ENCODE data around the gene FURIN. TPM values are rescaled to one million over a fixed set of nuclear protein-coding genes. Genes with fewer than 3 reads are reported as not detected.

FURIN gene
- total and polyA plus RNA-seq, 9 of the 15 experiments (the other 6 are each of a cell fraction or from before 2014, with no cell fraction given), result 0.92 to 99.9 (median 34.8) TPM

- ChIA-PET CTCF (ENCODE audit: low intra/inter-chr PET ratio) (no interaction called here), POLR2A (interaction anchor here (1.0 kb wide), 1 partner anchor 39 kb away, joined by 3 read pairs; no protein-coding TSS in a partner anchor)
- no peak for DNase-seq (ENCODE audit: extremely low read depth in 1 of 4, low spot score in 3 of 4)
- H3K27me3 ChIP-seq (ENCODE audit: control insufficient read depth in 2 of 2, insufficient read depth in 2 of 2, low read length in 2 of 2), result no peaks in the 10 kb centered on the region
- intact Hi-C loops (cut with micrococcal nuclease), result no loop called here
- no peaks in the 10 kb centered on the region for H3K9me1 ChIP-seq (ENCODE audit: control insufficient read depth, insufficient read depth, low read length)
- no peak for FAIRE-seq
- no peak overlapping the region for H3K4me3 ChIP-seq
- ATAC-seq, result no peak
- in situ Hi-C loops (cut with MboI), result no loop called here
- H3K9me3 ChIP-seq (replicated peaks; ENCODE audit: control insufficient read depth, insufficient read depth, low read depth, low read length), result no peaks in the 10 kb centered on the region
- H3K36me3 ChIP-seq (ENCODE audit: control insufficient read depth, insufficient read depth, low read length), result peaks cover 85% of the 10 kb centered on the region
- peaks cover 19 to 59% of the 10 kb centered on the region in 2 experiments for H3K4me1 ChIP-seq (replicated peaks in 1 of 2; ENCODE audit: control insufficient read depth in 2 of 2, insufficient read depth in 2 of 2, low read length in 2 of 2)
- no peak overlapping the region for H2AFZ ChIP-seq (ENCODE audit: low read depth, low read length)
- TF ChIP-seq POLR2AphosphoS5 (IDR thresholded peaks at IDR 0.05; ENCODE audit: control insufficient read depth, insufficient read depth, low read depth, low read length) (0 out of 2 replicates have a peak, but pooled peaks have one; percentile 8), ZBTB9 (CRISPR knock-in tag; IDR thresholded peaks at IDR 0.05) (no peak), MBD2 (IDR thresholded peaks at IDR 0.05; ENCODE audit: borderline replicate concordance, low read depth) (no peak), POLR2G (IDR thresholded peaks at IDR 0.05; ENCODE audit: low read depth, low read length) (peak; percentile 4; the same call in 1 of the 2 replicates), SMAD1 (IDR thresholded peaks at IDR 0.05; ENCODE audit: low read depth, low read length, partially characterized antibody) (no peak)
- TF ChIP-seq, protein P1, sequence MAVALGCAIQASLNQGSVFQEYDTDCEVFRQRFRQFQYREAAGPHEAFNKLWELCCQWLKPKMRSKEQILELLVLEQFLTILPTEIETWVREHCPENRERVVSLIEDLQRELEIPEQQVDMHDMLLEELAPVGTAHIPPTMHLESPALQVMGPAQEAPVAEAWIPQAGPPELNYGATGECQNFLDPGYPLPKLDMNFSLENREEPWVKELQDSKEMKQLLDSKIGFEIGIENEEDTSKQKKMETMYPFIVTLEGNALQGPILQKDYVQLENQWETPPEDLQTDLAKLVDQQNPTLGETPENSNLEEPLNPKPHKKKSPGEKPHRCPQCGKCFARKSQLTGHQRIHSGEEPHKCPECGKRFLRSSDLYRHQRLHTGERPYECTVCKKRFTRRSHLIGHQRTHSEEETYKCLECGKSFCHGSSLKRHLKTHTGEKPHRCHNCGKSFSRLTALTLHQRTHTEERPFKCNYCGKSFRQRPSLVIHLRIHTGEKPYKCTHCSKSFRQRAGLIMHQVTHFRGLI (CRISPR knock-in tag; IDR thresholded peaks at IDR 0.05), result no peak
- WGBS (ENCODE audit: insufficient coverage, low coverage, missing lambda C conversion rate), result 96% methylated on average over 15 of the region's 15 CpGs
- peaks cover 49% of the 10 kb centered on the region for H3K79me2 ChIP-seq (ENCODE audit: control insufficient read depth, insufficient read depth, low read length)
- H4K20me1 ChIP-seq (replicated peaks; ENCODE audit: control insufficient read depth, insufficient read depth, low read length), result peaks cover 12% of the 10 kb centered on the region; the same call in 1 of the 2 replicates
- no TSS peak for BruUV-seq (replicated peaks)
- H3K4me2 ChIP-seq (ENCODE audit: insufficient read depth, low read length), result no peak overlapping the region
- no peak overlapping the region for H3K27ac ChIP-seq (ENCODE audit: extremely low read depth, low read depth, low read length)
- no peak overlapping the region for H3K9ac ChIP-seq (ENCODE audit: insufficient read depth in 1 of 2, low read depth in 2 of 2, low read length in 2 of 2)
These were observed 8.3 kb downstream of the FURIN start for GRCh38 chr15:90876512-90877170.

Measured in K562 (cell line).